Neural crest cell (in vitro differentiated cells): Measurements from ENCODE around the gene CYB5B. TPM values are rescaled to one million over a fixed set of nuclear protein-coding genes. Genes with fewer than 3 reads are reported as not detected.

Experiments used
- DNase-seq: peaks from one replicate; pipeline ENCODE4 v3.0.0; 2021; ENCODE audit warnings: low read depth, mixed read lengths, low spot score
- H3K27ac Mint-ChIP-seq: one replicate; pipeline ENCODE4 v1.8.0; 2021; ENCODE audit warnings: mild to moderate bottlenecking, mixed read lengths; ENCODE audit not compliant: unreplicated experiment
- H3K27me3 Mint-ChIP-seq: 2 replicates; pipeline ENCODE4 v1.8.0; 2021; ENCODE audit warnings: low read depth, mild to moderate bottlenecking, mixed read lengths
- H3K36me3 Mint-ChIP-seq: 2 replicates; pipeline ENCODE4 v1.8.0; 2021; ENCODE audit warnings: low read depth, mild to moderate bottlenecking, mixed read lengths
- H3K4me1 Mint-ChIP-seq: 2 replicates; pipeline ENCODE4 v1.8.0; 2021; ENCODE audit warnings: mixed read lengths
- H3K4me3 Mint-ChIP-seq: one replicate; pipeline ENCODE4 v1.8.0; 2021; ENCODE audit warnings: mild to moderate bottlenecking, mixed read lengths
- H3K9me3 Mint-ChIP-seq: 2 replicates; pipeline ENCODE4 v1.8.0; 2021; ENCODE audit warnings: mixed read lengths
- total RNA-seq: library from RNA; stranded (reverse); gene quantifications from 2 replicates; pipeline ENCODE4 v1.2.1, GENCODE V29; 2021
- TF ChIP-seq, protein P1 (sequence below): fragments of 200-600 bp; sonication (generic); conservative IDR thresholded peaks from 2 replicates; pipeline ENCODE4 v1.5.0; 2021; ENCODE audit warnings: antibody characterized with exemption, mild to moderate bottlenecking

Gene CYB5B
- total RNA-seq, 1 donor from 2014 or later = 209 TPM

DNA sequence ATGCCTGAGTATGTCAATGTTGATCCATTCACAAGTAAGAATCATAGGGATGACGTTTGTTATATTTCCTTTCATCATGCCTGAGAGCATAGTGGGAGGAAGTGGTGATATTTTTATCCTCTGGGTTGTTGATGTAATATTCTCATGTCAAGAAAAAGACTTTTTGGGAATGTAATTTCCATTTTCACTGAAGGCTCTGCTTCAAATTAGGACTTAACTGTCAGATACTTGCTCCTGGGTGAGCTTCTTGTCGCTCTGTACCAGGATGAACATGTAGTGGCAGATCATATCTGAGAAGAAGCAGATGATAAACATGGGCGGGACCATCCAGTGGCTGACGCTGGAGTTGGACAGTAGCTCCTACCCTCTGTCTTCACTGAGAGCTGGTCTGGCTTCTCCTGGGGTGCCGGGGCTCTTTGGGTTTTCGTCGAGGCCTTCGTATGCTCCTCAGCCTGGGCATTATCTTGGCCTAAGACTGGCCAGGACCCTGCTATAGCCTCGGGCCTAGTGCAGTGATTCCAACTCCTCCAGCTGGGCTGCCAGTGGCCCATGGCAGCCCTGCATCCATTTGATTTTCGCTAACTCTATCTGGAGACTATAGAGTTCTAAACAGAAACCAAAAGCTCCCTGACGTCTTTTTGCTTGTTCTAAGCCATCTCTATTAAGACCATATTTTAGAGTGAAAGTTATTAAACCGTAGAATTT lies 19.7 kb downstream of the CYB5B start:
- peaks cover 12% of the 10 kb centered on the region for H3K4me1 Mint-ChIP-seq
- H3K27ac Mint-ChIP-seq = no peak overlapping the region
- TF ChIP-seq, protein P1, sequence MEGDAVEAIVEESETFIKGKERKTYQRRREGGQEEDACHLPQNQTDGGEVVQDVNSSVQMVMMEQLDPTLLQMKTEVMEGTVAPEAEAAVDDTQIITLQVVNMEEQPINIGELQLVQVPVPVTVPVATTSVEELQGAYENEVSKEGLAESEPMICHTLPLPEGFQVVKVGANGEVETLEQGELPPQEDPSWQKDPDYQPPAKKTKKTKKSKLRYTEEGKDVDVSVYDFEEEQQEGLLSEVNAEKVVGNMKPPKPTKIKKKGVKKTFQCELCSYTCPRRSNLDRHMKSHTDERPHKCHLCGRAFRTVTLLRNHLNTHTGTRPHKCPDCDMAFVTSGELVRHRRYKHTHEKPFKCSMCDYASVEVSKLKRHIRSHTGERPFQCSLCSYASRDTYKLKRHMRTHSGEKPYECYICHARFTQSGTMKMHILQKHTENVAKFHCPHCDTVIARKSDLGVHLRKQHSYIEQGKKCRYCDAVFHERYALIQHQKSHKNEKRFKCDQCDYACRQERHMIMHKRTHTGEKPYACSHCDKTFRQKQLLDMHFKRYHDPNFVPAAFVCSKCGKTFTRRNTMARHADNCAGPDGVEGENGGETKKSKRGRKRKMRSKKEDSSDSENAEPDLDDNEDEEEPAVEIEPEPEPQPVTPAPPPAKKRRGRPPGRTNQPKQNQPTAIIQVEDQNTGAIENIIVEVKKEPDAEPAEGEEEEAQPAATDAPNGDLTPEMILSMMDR = no peak
- no peak overlapping the region for H3K4me3 Mint-ChIP-seq
- no peaks in the 10 kb centered on the region for H3K9me3 Mint-ChIP-seq
- peaks cover 6% of the 10 kb centered on the region for H3K36me3 Mint-ChIP-seq
- no peak for DNase-seq
- no peaks in the 10 kb centered on the region for H3K27me3 Mint-ChIP-seq

GRCh38 chr16:69444873-69445517 lies 20.6 kb downstream of the CYB5B start:
- TF ChIP-seq, protein P1 = no peak
- H3K27ac Mint-ChIP-seq = no peak overlapping the region
- peaks cover 6% of the 10 kb centered on the region for H3K36me3 Mint-ChIP-seq
- peaks cover 12% of the 10 kb centered on the region for H3K4me1 Mint-ChIP-seq
- no peaks in the 10 kb centered on the region for H3K9me3 Mint-ChIP-seq
- H3K27me3 Mint-ChIP-seq = no peaks in the 10 kb centered on the region
- no peak overlapping the region for H3K4me3 Mint-ChIP-seq
- no peak for DNase-seq

DNA sequence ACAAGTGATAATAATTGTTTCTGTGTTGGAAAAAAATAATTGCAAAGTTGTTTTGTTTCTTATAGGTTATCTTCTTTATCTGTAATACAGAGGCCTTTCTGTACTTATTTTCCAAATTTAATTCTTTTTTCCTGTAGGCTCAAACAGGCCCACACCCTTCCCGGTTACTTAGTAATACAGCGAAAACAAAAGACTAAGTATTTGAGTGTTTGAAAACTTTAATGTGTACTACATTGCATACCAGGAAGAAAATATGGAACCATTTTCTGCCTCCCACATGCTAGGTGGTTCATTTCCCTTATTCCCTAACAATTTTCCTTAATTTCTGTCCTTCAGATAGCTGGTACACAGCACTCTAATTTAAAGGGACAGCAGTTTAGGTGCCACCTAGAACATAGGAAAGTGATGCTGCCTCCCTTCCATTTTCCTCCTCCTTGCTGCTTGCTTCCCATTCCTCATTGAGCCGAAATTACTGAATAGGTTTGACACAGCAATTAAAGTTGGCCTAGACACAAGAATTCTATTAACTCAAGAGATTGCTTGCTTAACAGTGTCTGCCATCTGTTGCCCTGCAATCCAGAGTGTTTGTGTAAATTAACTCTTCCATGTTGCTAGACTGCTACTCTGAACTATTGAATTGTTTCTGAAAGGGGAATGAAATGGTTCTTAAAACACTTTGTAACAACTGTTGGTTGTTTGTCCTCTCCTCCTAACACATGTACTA lies 24.2 kb downstream of the CYB5B start:
- Mint-ChIP-seq H3K36me3 (peaks cover 9% of the 10 kb centered on the region), H3K4me1 (peaks cover 10% of the 10 kb centered on the region), H3K27me3 (no peaks in the 10 kb centered on the region), H3K9me3 (no peaks in the 10 kb centered on the region), H3K27ac (no peak overlapping the region), H3K4me3 (no peak overlapping the region)
- DNase-seq = no peak
- TF ChIP-seq, protein P1 = no peak

DNA sequence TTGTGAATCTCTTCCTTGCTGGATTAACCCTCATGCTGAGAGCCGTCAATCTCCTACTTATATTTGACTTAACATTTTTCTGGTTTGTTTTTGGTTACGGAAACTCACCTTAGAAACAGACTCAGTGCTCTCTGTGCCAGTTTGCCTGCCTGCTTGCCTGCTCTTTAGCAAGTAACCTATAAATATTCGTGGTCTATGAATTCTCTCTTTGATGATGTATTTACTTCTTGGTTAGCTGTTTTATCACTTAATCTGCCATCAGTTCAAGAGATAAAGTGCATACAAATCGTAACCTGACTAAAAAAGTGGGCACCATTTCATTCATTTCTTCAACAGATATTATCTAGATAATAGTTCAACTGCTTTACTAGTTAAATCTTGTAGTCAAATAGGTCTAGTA lies 26.7 kb downstream of the CYB5B start:
- Mint-ChIP-seq H3K4me1 (no peaks in the 10 kb centered on the region), H3K27me3 (no peaks in the 10 kb centered on the region), H3K4me3 (no peak overlapping the region), H3K9me3 (no peaks in the 10 kb centered on the region), H3K36me3 (peaks cover 9% of the 10 kb centered on the region), H3K27ac (no peak overlapping the region)
- TF ChIP-seq, protein P1 = no peak
- DNase-seq = no peak

DNA sequence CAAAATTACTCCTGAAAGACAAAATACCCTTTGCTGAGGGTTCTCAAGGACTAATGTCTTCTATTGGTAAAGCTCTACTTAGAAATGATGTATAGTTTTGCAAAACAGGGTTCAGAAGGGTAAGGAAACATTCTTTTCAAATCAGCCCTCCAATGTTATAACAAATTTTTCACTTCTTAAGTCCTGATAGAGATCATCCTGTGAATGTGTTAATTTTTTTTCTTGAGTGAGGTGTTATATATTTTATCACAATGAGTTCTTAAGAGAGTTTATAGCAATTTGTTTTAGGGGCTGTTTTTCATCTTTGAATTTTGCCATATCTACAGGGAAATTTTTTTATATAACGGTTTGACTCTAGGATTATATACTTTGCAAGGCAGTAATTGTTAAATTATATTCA lies 29.5 kb downstream of the CYB5B start:
- no peaks in the 10 kb centered on the region for H3K4me1 Mint-ChIP-seq

More for the DNA sequence above, 29.5 kb downstream of the CYB5B start:
- no peaks in the 10 kb centered on the region for H3K9me3 Mint-ChIP-seq
- H3K27ac Mint-ChIP-seq = no peak overlapping the region
- DNase-seq = no peak
- no peaks in the 10 kb centered on the region for H3K27me3 Mint-ChIP-seq
- no peak overlapping the region for H3K4me3 Mint-ChIP-seq
- peaks cover 7% of the 10 kb centered on the region for H3K36me3 Mint-ChIP-seq
- TF ChIP-seq, protein P1 = no peak
